HEK293 (cell line): ENCODE results near the gene BBX.

Experiments
- CTCF ChIA-PET: fragments of 350-600 bp; formaldehyde crosslinking; extraction: SDS; loops from one replicate; lab custom pipeline; 2021; ENCODE audit warnings: antibody characterized with exemption; lab: Yijun Ruan, JAX
- POLR2A ChIA-PET: fragments of 300-600 bp; formaldehyde crosslinking; extraction: SDS; loops from one replicate; lab custom pipeline; 2020; ENCODE audit warnings: antibody characterized with exemption, inconsistent platforms; lab: Yijun Ruan, JAX
- H3K27ac ChIP-seq: fragments of 200-500 bp; sonication (Bioruptor generic); 2 replicates; pipeline ENCODE4 v1.5.1; 2014; ENCODE audit warnings: low read depth, low read length, control low read depth, inconsistent platforms; ENCODE audit errors: extremely low read depth
- H3K36me3 ChIP-seq, 2 experiments: fragments of 200-500 bp in 1 of 2; sonication (Bioruptor generic) in 1 of 2; 1 replicate in 1 of 2; 2 replicates in 1 of 2; pipeline ENCODE4 v1.5.1; 2014 to 2017; ENCODE audit warnings: inconsistent platforms in 2 of 2, low read length in 2 of 2; ENCODE audit not compliant: control insufficient read depth in 2 of 2, insufficient read depth in 1 of 2
- H3K4me1 ChIP-seq: fragments of 200-500 bp; sonication (Bioruptor generic); 2 replicates; pipeline ENCODE4 v1.5.1; 2014; ENCODE audit warnings: mild to moderate bottlenecking, low read length, inconsistent platforms; ENCODE audit not compliant: control insufficient read depth, insufficient read depth
- H3K4me3 ChIP-seq: 2 replicates; pipeline ENCODE4 v1.5.1; 2011; ENCODE audit warnings: low read depth, mild to moderate bottlenecking, control low read depth, low read length, moderate library complexity
- H3K9me3 ChIP-seq: fragments of 200-500 bp; sonication (Bioruptor generic); 2 replicates; pipeline ENCODE4 v1.5.1; 2014; ENCODE audit warnings: low read depth, low read length, inconsistent platforms; ENCODE audit not compliant: control insufficient read depth, insufficient read depth
- BCL11A ChIP-seq: fragments of 450-650 bp; formaldehyde crosslinking; IDR thresholded peaks from 2 replicates; pipeline ENCODE4 v1.5.1; 2016; ENCODE audit warnings: low read depth, missing biosample characterization, missing genetic modification characterization
- EGR2 ChIP-seq: fragments of 450-650 bp; formaldehyde crosslinking; IDR thresholded peaks from 2 replicates; pipeline ENCODE4 v1.5.1; 2016; ENCODE audit warnings: low read depth, missing biosample characterization, missing genetic modification characterization
- GFI1B ChIP-seq: fragments of 450-650 bp; formaldehyde crosslinking; IDR thresholded peaks from 2 replicates; pipeline ENCODE4 v1.5.1; 2016; ENCODE audit warnings: missing biosample characterization, missing genetic modification characterization
- GLIS2 ChIP-seq: fragments of 450-650 bp; formaldehyde crosslinking; IDR thresholded peaks from 2 replicates; pipeline ENCODE4 v1.5.1; 2016; ENCODE audit warnings: missing biosample characterization, missing genetic modification characterization
- HOXD13 ChIP-seq: sonication (generic); formaldehyde crosslinking; IDR thresholded peaks from 2 replicates; pipeline ENCODE4 v1.8.0; 2022; ENCODE audit warnings: missing genetic modification reagents, borderline replicate concordance
- KLF8 ChIP-seq: fragments of 450-650 bp; formaldehyde crosslinking; IDR thresholded peaks from 2 replicates; pipeline ENCODE4 v1.5.1; 2016; ENCODE audit warnings: missing biosample characterization, missing genetic modification characterization
- SCRT1 ChIP-seq: fragments of 450-650 bp; formaldehyde crosslinking; IDR thresholded peaks from 2 replicates; pipeline ENCODE4 v1.5.1; 2016; ENCODE audit warnings: missing biosample characterization, missing genetic modification characterization, borderline replicate concordance
- SETDB1 ChIP-seq: IDR thresholded peaks from one replicate; pipeline ENCODE4 v1.6.1; 2017; ENCODE audit warnings: mild to moderate bottlenecking, low read length, moderate library complexity, mixed read lengths; ENCODE audit not compliant: insufficient read length
- TRIM28 ChIP-seq: IDR thresholded peaks from 2 replicates; pipeline ENCODE4 v1.6.1; 2011; ENCODE audit warnings: low read length, control low read depth, borderline replicate concordance
- ZBTB17 ChIP-seq: fragments of 450-650 bp; formaldehyde crosslinking; IDR thresholded peaks from 2 replicates; pipeline ENCODE4 v1.5.1; 2016; ENCODE audit warnings: missing biosample characterization, missing genetic modification characterization
- ZNF133 ChIP-seq: fragments of 450-650 bp; formaldehyde crosslinking; IDR thresholded peaks from 2 replicates; pipeline ENCODE4 v1.5.1; 2016; ENCODE audit warnings: missing biosample characterization, missing genetic modification characterization
- ZNF140 ChIP-seq: fragments of 450-650 bp; formaldehyde crosslinking; IDR thresholded peaks from 2 replicates; pipeline ENCODE4 v1.5.1; 2016; ENCODE audit warnings: missing biosample characterization, missing genetic modification characterization
- ZNF155 ChIP-seq: fragments of 450-650 bp; formaldehyde crosslinking; IDR thresholded peaks from 2 replicates; pipeline ENCODE4 v1.5.1; 2016; ENCODE audit warnings: missing biosample characterization, missing genetic modification characterization
- ZNF211 ChIP-seq: fragments of 450-650 bp; formaldehyde crosslinking; IDR thresholded peaks from 2 replicates; pipeline ENCODE4 v1.5.1; 2016; ENCODE audit warnings: low read depth, missing biosample characterization, missing genetic modification characterization
- ZNF266 ChIP-seq: fragments of 450-650 bp; formaldehyde crosslinking; IDR thresholded peaks from 2 replicates; pipeline ENCODE4 v1.5.1; 2016; ENCODE audit warnings: missing biosample characterization, missing genetic modification characterization, low read depth
- ZNF391 ChIP-seq: fragments of 450-650 bp; formaldehyde crosslinking; IDR thresholded peaks from 2 replicates; pipeline ENCODE4 v1.5.1; 2016; ENCODE audit warnings: low read depth, missing biosample characterization, missing genetic modification characterization, borderline replicate concordance
- ZNF514 ChIP-seq: fragments of 450-650 bp; formaldehyde crosslinking; IDR thresholded peaks from 2 replicates; pipeline ENCODE4 v1.5.1; 2016; ENCODE audit warnings: missing biosample characterization, missing genetic modification characterization
- ZNF596 ChIP-seq: fragments of 450-650 bp; IDR thresholded peaks from 2 replicates; pipeline ENCODE4 v1.5.0; 2018; ENCODE audit warnings: missing biosample characterization, mild to moderate bottlenecking, missing genetic modification characterization, moderate library complexity
- ZNF610 ChIP-seq: fragments of 450-650 bp; formaldehyde crosslinking; IDR thresholded peaks from 2 replicates; pipeline ENCODE4 v1.5.1; 2016; ENCODE audit warnings: missing biosample characterization, missing genetic modification characterization, borderline replicate concordance
- ZNF664 ChIP-seq: fragments of 450-650 bp; formaldehyde crosslinking; IDR thresholded peaks from 2 replicates; pipeline ENCODE4 v1.5.1; 2016; ENCODE audit warnings: missing biosample characterization, missing genetic modification characterization
- ZNF768 ChIP-seq: fragments of 450-650 bp; formaldehyde crosslinking; IDR thresholded peaks from 2 replicates; pipeline ENCODE4 v1.5.1; 2018; ENCODE audit warnings: missing biosample characterization, mild to moderate bottlenecking, missing genetic modification characterization
- TF ChIP-seq, protein P1 (sequence below): fragments of 450-650 bp; formaldehyde crosslinking; IDR thresholded peaks from 2 replicates; pipeline ENCODE4 v1.5.1; 2016; ENCODE audit warnings: missing biosample characterization, missing genetic modification characterization
- TF ChIP-seq, protein P2 (sequence below): fragments of 450-650 bp; formaldehyde crosslinking; optimal IDR thresholded peaks from 2 replicates; pipeline ENCODE3; 2016; ENCODE audit warnings: missing biosample characterization, mild to moderate bottlenecking, missing genetic modification characterization
- TF ChIP-seq, protein P3 (sequence below): fragments of 450-650 bp; formaldehyde crosslinking; conservative IDR thresholded peaks from 2 replicates; pipeline ENCODE4 v1.5.1; 2016; ENCODE audit warnings: low read depth, missing biosample characterization, missing genetic modification characterization

The BBX gene

DNA sequence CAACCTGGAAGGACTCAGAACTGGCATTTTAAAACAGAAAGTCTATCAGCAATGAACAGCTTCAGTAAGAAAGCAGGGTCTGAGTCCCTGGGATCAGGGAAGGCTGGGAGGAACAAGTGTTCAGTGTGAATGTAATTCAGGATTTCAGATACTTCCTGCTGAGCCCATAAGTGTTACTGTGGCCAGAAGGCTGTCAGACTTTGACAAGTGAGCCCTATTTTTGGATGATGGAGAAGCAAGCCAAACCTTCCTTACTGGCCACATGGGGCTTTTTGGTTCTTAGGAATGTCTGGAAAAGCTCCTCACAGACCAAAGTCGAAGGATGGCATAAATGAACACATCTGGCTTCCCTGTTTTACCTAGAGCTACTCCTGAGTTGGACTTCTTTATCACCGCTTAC is 157.2 kb downstream of the BBX start:
- no peak overlapping the region for H3K4me3 ChIP-seq
- H3K27ac ChIP-seq = no peak overlapping the region
- TF ChIP-seq ZNF211 (tag by site-specific recombination) = no peak
- H3K4me1 ChIP-seq = no peaks in the 10 kb centered on the region; the same call in 1 of the 2 replicates
- H3K9me3 ChIP-seq = no peaks in the 10 kb centered on the region
- POLR2A ChIA-PET = no interaction called here
- CTCF ChIA-PET = interaction anchor here (1.0 to 1.1 kb wide), 2 partner anchors 19 to 72 kb away, joined by 3 read pairs; no protein-coding TSS in a partner anchor
- no peaks in the 10 kb centered on the region for H3K36me3 ChIP-seq

DNA sequence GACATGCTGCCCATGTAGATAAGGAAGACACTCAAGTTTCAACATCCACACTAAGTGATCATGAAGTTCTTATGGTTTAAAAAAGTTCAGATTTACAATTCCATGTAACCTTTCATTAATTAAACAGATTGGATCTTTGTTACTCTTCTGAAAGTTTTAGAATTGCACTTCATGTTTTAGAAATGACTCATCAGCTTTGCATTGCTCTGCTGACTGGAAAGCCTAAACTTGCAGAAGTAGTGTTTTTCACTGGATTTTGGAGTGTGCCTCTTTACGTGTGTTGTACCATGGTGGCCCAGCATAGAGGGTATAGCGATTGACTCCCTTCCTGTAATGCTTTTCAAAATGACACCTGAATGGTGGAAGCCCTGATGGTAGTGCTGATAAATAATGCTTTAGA is 157.9 kb downstream of the BBX start:
- H3K9me3 ChIP-seq = no peaks in the 10 kb centered on the region
- ChIA-PET POLR2A (no interaction called here), CTCF (interaction anchor here (0.6 to 1.0 kb wide), 3 partner anchors 20 to 312 kb away, joined by 3 read pairs; no protein-coding TSS in a partner anchor)
- no peak overlapping the region for H3K4me3 ChIP-seq
- TF ChIP-seq ZNF768 (tag by site-specific recombination) (no peak), SETDB1 (peak; percentile 51), KLF8 (no peak), ZNF133 (tag by site-specific recombination) (peak; percentile 90), BCL11A (no peak), HOXD13 (CRISPR knock-in tag) (no peak), TRIM28 (0 out of 2 replicates have a peak, but pooled peaks have one; percentile 24)
- TF ChIP-seq, protein P1, sequence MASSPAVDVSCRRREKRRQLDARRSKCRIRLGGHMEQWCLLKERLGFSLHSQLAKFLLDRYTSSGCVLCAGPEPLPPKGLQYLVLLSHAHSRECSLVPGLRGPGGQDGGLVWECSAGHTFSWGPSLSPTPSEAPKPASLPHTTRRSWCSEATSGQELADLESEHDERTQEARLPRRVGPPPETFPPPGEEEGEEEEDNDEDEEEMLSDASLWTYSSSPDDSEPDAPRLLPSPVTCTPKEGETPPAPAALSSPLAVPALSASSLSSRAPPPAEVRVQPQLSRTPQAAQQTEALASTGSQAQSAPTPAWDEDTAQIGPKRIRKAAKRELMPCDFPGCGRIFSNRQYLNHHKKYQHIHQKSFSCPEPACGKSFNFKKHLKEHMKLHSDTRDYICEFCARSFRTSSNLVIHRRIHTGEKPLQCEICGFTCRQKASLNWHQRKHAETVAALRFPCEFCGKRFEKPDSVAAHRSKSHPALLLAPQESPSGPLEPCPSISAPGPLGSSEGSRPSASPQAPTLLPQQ (tag by site-specific recombination) = no peak
- H3K27ac ChIP-seq = no peak overlapping the region
- H3K4me1 ChIP-seq = no peaks in the 10 kb centered on the region; the same call in 1 of the 2 replicates
- no peaks in the 10 kb centered on the region for H3K36me3 ChIP-seq

DNA sequence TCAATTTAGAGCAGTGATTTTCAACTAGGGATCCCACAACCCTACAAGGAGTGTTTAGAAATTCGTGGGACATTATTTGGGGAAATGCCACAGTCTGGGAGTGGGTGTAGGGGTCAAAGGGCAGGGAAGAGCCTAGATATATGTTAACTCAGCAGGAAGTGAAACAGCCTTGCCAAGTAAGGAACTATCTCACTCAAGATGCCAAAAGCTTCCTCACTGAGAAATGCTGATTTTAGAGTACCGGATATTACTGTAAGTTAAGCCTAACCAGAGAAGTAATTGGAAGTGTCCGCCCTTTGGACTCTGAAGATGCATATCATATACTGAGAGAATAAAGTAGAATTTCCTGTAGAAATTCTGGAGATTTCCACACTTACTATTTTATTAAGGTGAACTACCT is 158.6 kb downstream of the BBX start:
- no peak overlapping the region for H3K27ac ChIP-seq
- H3K9me3 ChIP-seq = no peaks in the 10 kb centered on the region
- no peak overlapping the region for H3K4me3 ChIP-seq
- POLR2A ChIA-PET = no interaction called here
- no peaks in the 10 kb centered on the region; the same call in 1 of the 2 replicates for H3K4me1 ChIP-seq
- CTCF ChIA-PET = interaction anchor here (0.6 kb wide), 1 partner anchor 311 kb away, joined by 3 read pairs; no protein-coding TSS in a partner anchor
- H3K36me3 ChIP-seq = no peaks in the 10 kb centered on the region
- TF ChIP-seq ZNF140 (tag by site-specific recombination) (no peak), ZBTB17 (tag by site-specific recombination) (no peak), ZNF596 (tag by site-specific recombination) (no peak), GFI1B (no peak), GLIS2 (no peak), ZNF610 (tag by site-specific recombination) (no peak), ZNF391 (no peak), ZNF155 (tag by site-specific recombination) (no peak), ZNF664 (no peak), ZNF266 (tag by site-specific recombination) (no peak), EGR2 (tag by site-specific recombination) (no peak), ZNF514 (tag by site-specific recombination) (no peak), SCRT1 (tag by site-specific recombination) (no peak)
- TF ChIP-seq, protein P2, sequence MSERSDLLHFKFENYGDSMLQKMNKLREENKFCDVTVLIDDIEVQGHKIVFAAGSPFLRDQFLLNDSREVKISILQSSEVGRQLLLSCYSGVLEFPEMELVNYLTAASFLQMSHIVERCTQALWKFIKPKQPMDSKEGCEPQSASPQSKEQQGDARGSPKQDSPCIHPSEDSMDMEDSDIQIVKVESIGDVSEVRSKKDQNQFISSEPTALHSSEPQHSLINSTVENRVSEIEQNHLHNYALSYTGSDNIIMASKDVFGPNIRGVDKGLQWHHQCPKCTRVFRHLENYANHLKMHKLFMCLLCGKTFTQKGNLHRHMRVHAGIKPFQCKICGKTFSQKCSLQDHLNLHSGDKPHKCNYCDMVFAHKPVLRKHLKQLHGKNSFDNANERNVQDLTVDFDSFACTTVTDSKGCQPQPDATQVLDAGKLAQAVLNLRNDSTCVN (tag by site-specific recombination) = no peak
- TF ChIP-seq, protein P3, sequence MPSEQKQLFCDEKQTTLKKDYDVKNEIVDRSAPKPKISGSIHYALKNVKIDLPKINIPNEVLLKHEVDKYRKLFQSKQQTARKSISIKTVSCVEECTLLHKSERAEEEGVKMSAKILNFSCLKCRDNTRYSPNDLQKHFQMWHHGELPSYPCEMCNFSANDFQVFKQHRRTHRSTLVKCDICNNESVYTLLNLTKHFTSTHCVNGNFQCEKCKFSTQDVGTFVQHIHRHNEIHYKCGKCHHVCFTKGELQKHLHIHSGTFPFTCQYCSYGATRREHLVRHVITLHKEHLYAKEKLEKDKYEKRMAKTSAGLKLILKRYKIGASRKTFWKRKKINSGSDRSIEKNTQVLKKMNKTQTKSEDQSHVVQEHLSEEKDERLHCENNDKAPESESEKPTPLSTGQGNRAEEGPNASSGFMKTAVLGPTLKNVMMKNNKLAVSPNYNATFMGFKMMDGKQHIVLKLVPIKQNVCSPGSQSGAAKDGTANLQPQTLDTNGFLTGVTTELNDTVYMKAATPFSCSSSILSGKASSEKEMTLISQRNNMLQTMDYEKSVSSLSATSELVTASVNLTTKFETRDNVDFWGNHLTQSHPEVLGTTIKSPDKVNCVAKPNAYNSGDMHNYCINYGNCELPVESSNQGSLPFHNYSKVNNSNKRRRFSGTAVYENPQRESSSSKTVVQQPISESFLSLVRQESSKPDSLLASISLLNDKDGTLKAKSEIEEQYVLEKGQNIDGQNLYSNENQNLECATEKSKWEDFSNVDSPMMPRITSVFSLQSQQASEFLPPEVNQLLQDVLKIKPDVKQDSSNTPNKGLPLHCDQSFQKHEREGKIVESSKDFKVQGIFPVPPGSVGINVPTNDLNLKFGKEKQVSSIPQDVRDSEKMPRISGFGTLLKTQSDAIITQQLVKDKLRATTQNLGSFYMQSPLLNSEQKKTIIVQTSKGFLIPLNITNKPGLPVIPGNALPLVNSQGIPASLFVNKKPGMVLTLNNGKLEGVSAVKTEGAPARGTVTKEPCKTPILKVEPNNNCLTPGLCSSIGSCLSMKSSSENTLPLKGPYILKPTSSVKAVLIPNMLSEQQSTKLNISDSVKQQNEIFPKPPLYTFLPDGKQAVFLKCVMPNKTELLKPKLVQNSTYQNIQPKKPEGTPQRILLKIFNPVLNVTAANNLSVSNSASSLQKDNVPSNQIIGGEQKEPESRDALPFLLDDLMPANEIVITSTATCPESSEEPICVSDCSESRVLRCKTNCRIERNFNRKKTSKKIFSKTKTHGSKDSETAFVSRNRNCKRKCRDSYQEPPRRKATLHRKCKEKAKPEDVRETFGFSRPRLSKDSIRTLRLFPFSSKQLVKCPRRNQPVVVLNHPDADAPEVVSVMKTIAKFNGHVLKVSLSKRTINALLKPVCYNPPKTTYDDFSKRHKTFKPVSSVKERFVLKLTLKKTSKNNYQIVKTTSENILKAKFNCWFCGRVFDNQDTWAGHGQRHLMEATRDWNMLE (tag by site-specific recombination) = no peak
